Activated CD8-positive, alpha-beta memory T cell treated with anti-CD3 and anti-CD28 coated beads for 36 hours (primary cell): ENCODE measurements around the gene TSC2. TPM values are rescaled to one million over a fixed set of nuclear protein-coding genes. Genes with fewer than 3 reads are reported as not detected.

Experiments
- CTCF ChIA-PET: fragments of 350-600 bp; sonication (Branson Sonifier 250); formaldehyde crosslinking; loops from one replicate; lab custom pipeline; 2021; ENCODE audit warnings: antibody characterized with exemption; lab: Charles Lee
- POLR2A ChIA-PET: fragments of 350-600 bp; sonication (Branson Sonifier 250); formaldehyde crosslinking; loops from one replicate; lab custom pipeline; 2021; ENCODE audit warnings: antibody characterized with exemption; lab: Charles Lee
- total RNA-seq, 2 experiments: library from RNA; stranded (reverse); gene quantifications; one replicate each; pipeline ENCODE4 v1.2.3, GENCODE V29; 2021

The TSC2 gene
- total RNA-seq, 2 experiments from 2014 or later = 80.2 to 84.5 TPM

GRCh38 chr16:2037115-2037514 lies 10.7 kb upstream of the TSC2 start:
- POLR2A ChIA-PET = no interaction called here
- CTCF ChIA-PET = interaction anchor here (1.3 kb wide), 1 partner anchor 10 kb away, joined by 3 read pairs; no protein-coding TSS in a partner anchor

- ChIA-PET POLR2A (no interaction called here), CTCF (interaction anchor here (1.3 kb wide), 1 partner anchor 9 kb away, joined by 3 read pairs; no protein-coding TSS in a partner anchor)
These were observed 10.0 kb upstream of the TSC2 start for GRCh38 chr16:2037647-2038381.

GRCh38 chr16:2038382-2039231 lies 9.2 kb upstream of the TSC2 start:
- CTCF ChIA-PET = interaction anchor here (0.7 kb wide), 1 partner anchor 13 kb away, joined by 3 read pairs; no protein-coding TSS in a partner anchor
- POLR2A ChIA-PET = no interaction called here

GRCh38 chr16:2039274-2040031 lies 8.3 kb upstream of the TSC2 start:
- ChIA-PET POLR2A (no interaction called here), CTCF (no interaction called here)

GRCh38 chr16:2040041-2040786 lies 7.6 kb upstream of the TSC2 start:
- POLR2A ChIA-PET = no interaction called here
- CTCF ChIA-PET = no interaction called here

- POLR2A ChIA-PET = no interaction called here
- CTCF ChIA-PET = no interaction called here
These were observed 6.8 kb upstream of the TSC2 start for GRCh38 chr16:2040787-2041522.

- CTCF ChIA-PET = no interaction called here
- POLR2A ChIA-PET = interaction anchor here (0.6 kb wide), 1 partner anchor 107 kb away, joined by 3 read pairs; no protein-coding TSS in a partner anchor
These were observed 5.4 kb upstream of the TSC2 start for GRCh38 chr16:2042171-2042985.

- ChIA-PET POLR2A (no interaction called here), CTCF (interaction anchor here (1.0 kb wide), 1 partner anchor 98 kb away, joined by 3 read pairs; no protein-coding TSS in a partner anchor)
These were observed 4.7 kb upstream of the TSC2 start for GRCh38 chr16:2042986-2043666.

GRCh38 chr16:2043667-2044451 lies 3.9 kb upstream of the TSC2 start:
- ChIA-PET POLR2A (interaction anchor here (0.5 kb wide), 1 partner anchor 21 kb away, joined by 8 read pairs; no protein-coding TSS in a partner anchor), CTCF (interaction anchor here (1.0 kb wide), 1 partner anchor 97 kb away, joined by 3 read pairs; no protein-coding TSS in a partner anchor)

GRCh38 chr16:2044541-2044940 lies 3.2 kb upstream of the TSC2 start:
- POLR2A ChIA-PET = interaction anchor here (0.6 kb wide), 1 partner anchor 207 kb away, joined by 3 read pairs; the partner anchor contains the start of gene ECI1
- CTCF ChIA-PET = interaction anchor here (1.0 kb wide), 1 partner anchor 96 kb away, joined by 3 read pairs; no protein-coding TSS in a partner anchor

GRCh38 chr16:2045965-2046892 lies 1.6 kb upstream of the TSC2 start:
- ChIA-PET POLR2A (no interaction called here), CTCF (interaction anchor here (1.2 to 2.9 kb wide), 4 partner anchors 9 to 95 kb away, joined by 3 to 14 read pairs (median 5); partner anchors contain the start of gene NHERF2)

GRCh38 chr16:2046893-2047329 lies 874 bp upstream of the TSC2 start:
- POLR2A ChIA-PET = no interaction called here
- CTCF ChIA-PET = interaction anchor here (1.2 to 2.9 kb wide), 6 partner anchors 10 to 94 kb away, joined by 3 to 14 read pairs (median 5); partner anchors contain the start of gene NHERF2

GRCh38 chr16:2048116-2048543 lies 345 bp downstream of the TSC2 start:
- POLR2A ChIA-PET = no interaction called here
- CTCF ChIA-PET = interaction anchor here (1.0 to 2.9 kb wide), 5 partner anchors 18 to 93 kb away, joined by 3 to 14 read pairs (median 7); partner anchors contain the start of gene NHERF2

GRCh38 chr16:2053211-2053610 lies 5.4 kb downstream of the TSC2 start:
- CTCF ChIA-PET = no interaction called here
- POLR2A ChIA-PET = no interaction called here
